Measurements from ENCODE around the gene KSR2. TPM values are rescaled to one million over a fixed set of nuclear protein-coding genes. Genes with fewer than 3 reads are reported as not detected.

The KSR2 gene
- total RNA-seq, 1 experiment from 2014 or later = 1.3 TPM

- H3K4me3 Mint-ChIP-seq = no peak overlapping the region
- Histone ChIP-seq H4K20me1 (ENCODE audit: control insufficient read depth, insufficient read depth, insufficient read length) (no peaks in the 10 kb centered on the region), H3K23ac (ENCODE audit: insufficient read length, low read depth, low read length) (no peak overlapping the region), H2AK5ac (ENCODE audit: insufficient read length, low read length) (no peak overlapping the region), H2BK5ac (ENCODE audit: insufficient read length, low read length) (no peak overlapping the region), H3K18ac (ENCODE audit: insufficient read length, low read depth, low read length) (no peak overlapping the region), H3K27ac (ENCODE audit: insufficient read length, low read depth, low read length) (no peak overlapping the region), H3K9me3 (ENCODE audit: control insufficient read depth, low read depth, low read length) (no peaks in the 10 kb centered on the region), H4K8ac (replicated peaks; ENCODE audit: insufficient read length, low read depth, low read length) (no peak overlapping the region), H3K23me2 (ENCODE audit: insufficient read length, low read depth, low read length, poor library complexity, severe bottlenecking) (no peaks in the 10 kb centered on the region), H3K9ac (ENCODE audit: extremely low read depth, insufficient read length, low read length) (no peak overlapping the region), H3T11ph (ENCODE audit: low read length) (no peak overlapping the region), H3K4me1 (ENCODE audit: insufficient read depth, low read length) (no peaks in the 10 kb centered on the region), H2BK15ac (ENCODE audit: low read depth, low read length) (no peak overlapping the region), H3K4ac (ENCODE audit: low read depth, low read length) (no peak overlapping the region), H4K5ac (ENCODE audit: insufficient read length, low read depth, low read length) (no peak overlapping the region), H2AFZ (ENCODE audit: low read length) (no peak overlapping the region), H4K91ac (ENCODE audit: insufficient read length, low read depth, low read length) (no peak overlapping the region), H3K79me2 (ENCODE audit: insufficient read depth, low read length) (no peaks in the 10 kb centered on the region), H2BK120ac (ENCODE audit: low read depth, low read length, poor library complexity, severe bottlenecking) (no peak overlapping the region), H3K27me3 (ENCODE audit: insufficient read depth, low read length) (no peaks in the 10 kb centered on the region), H2BK12ac (ENCODE audit: insufficient read length, low read depth, low read length) (no peak overlapping the region), H3K56ac (ENCODE audit: insufficient read length, low read depth, low read length) (no peak overlapping the region), H3K14ac (ENCODE audit: insufficient read depth, low read length) (no peak overlapping the region), H3K79me1 (ENCODE audit: insufficient read depth, low read depth, low read length, poor library complexity, severe bottlenecking) (no peaks in the 10 kb centered on the region), H2BK20ac (ENCODE audit: low read depth, low read length, poor library complexity, severe bottlenecking) (no peak overlapping the region), H3K4me2 (ENCODE audit: insufficient read depth, insufficient read length, low read length) (no peak overlapping the region)
- no CpG with 5 or more reads among the region's 9 CpGs for WGBS (ENCODE audit: extremely low coverage, insufficient read length, low lambda C conversion rate)
- no peak for DNase-seq
- no peaks in the 10 kb centered on the region; a peak in 1 of 7 replicates for H3K36me3 Mint-ChIP-seq (ENCODE audit: insufficient read depth in 1 of 3, low read depth in 3 of 3)
- TF ChIP-seq, protein P1, sequence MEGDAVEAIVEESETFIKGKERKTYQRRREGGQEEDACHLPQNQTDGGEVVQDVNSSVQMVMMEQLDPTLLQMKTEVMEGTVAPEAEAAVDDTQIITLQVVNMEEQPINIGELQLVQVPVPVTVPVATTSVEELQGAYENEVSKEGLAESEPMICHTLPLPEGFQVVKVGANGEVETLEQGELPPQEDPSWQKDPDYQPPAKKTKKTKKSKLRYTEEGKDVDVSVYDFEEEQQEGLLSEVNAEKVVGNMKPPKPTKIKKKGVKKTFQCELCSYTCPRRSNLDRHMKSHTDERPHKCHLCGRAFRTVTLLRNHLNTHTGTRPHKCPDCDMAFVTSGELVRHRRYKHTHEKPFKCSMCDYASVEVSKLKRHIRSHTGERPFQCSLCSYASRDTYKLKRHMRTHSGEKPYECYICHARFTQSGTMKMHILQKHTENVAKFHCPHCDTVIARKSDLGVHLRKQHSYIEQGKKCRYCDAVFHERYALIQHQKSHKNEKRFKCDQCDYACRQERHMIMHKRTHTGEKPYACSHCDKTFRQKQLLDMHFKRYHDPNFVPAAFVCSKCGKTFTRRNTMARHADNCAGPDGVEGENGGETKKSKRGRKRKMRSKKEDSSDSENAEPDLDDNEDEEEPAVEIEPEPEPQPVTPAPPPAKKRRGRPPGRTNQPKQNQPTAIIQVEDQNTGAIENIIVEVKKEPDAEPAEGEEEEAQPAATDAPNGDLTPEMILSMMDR (conservative IDR thresholded peaks at IDR 0.05) = no peak
- H3K27ac Mint-ChIP-seq = no peak overlapping the region
- H3K9me3 Mint-ChIP-seq = no peaks in the 10 kb centered on the region
- H3K4me1 Mint-ChIP-seq = peaks cover 9% of the 10 kb centered on the region in 2 experiments; a peak in 3 of 4 replicates
- no peaks in the 10 kb centered on the region for H3K27me3 Mint-ChIP-seq (ENCODE audit: low read depth)
Measured at GRCh38 chr12:117710121-117710520, 258.7 kb downstream of the KSR2 start.

Data from H9 (cell line).